AG09319 (cell line): ENCODE data around the gene UTP4.
"Not testable (repeated sequence)": the region's sequence is repeated elsewhere in the genome, so short reads cannot be mapped to it uniquely, and the experiment has no call there.

Source experiments
- DNase-seq: peaks from one replicate; pipeline ENCODE4 v3.0.0-alpha.2; 2010; ENCODE audit warnings: low read depth; ENCODE audit errors: extremely low read depth
- CTCF ChIP-seq: IDR thresholded peaks from 2 replicates; pipeline ENCODE4 v1.5.1; 2011; ENCODE audit warnings: low read depth, mild to moderate bottlenecking, inconsistent platforms, low read length, moderate library complexity

Gene UTP4

GRCh38 chr16:69133373-69133954 is 1.0 kb downstream of the UTP4 start:
- no peak for TF ChIP-seq CTCF
- no peak for DNase-seq

DNA sequence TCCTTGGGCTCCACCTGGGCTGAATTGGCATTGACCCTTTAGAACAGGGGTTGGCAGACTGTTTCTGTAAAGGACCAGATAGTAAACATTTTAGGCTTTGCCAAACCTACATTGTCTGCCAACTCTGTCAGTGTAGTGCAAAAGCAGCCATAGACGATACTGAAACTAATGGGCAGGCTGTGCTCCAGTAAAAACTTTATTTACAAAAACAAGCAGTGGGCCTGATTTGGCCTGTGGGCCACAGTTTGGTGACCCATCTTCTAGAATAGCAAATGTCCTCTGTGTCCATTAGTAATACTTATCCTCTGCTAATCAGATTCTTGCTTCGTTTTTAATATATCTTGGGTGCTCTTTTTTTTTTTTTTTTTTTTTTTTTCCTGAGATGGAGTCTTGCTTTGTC is 6.2 kb downstream of the UTP4 start:
- TF ChIP-seq CTCF = no peak
- DNase-seq = no peak

- not testable (repeated sequence) for DNase-seq
Measured at GRCh38 chr16:69139464-69139863, 7.0 kb downstream of the UTP4 start.

DNA sequence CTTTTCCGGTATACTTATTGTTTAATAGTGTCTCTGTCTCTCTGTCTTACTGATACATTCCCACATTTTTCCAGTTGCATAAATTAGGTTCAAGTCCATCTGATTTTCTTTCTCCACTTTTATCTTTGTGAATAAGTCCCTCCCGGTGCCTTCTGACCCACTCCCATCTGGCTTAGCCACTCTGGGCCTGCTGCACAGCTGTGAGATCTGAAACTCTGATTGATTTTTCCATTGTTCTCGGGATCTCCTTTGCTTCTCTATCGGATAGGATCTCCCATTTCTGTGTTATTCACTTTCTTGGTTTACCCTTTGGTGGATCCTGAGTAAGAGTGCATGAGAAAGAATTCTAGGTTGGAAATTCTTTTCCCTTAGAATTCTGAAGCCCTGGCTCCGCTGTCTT is 8.6 kb downstream of the UTP4 start:
- TF ChIP-seq CTCF = no peak
- no peak for DNase-seq

DNA sequence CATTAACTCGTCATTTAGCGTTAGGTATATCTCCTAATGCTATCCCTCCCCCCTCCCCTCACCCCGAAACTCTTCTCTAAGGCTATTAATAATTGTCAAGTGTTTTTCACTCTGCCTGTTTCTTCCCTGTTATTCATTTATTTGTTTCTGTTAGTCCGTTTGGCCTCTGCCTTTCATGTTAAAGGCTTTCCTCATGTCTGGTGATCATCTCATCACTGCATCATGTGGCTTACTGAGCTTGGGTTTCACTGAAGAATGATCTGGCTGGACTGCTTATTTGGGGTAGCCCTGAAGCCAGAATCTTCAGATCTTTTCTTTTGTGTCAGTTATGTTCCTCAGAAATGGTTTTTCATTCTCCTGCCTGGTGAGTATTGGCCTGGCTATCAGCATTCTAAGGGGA is 9.5 kb downstream of the UTP4 start:
- no peak for TF ChIP-seq CTCF
- no peak for DNase-seq

DNA sequence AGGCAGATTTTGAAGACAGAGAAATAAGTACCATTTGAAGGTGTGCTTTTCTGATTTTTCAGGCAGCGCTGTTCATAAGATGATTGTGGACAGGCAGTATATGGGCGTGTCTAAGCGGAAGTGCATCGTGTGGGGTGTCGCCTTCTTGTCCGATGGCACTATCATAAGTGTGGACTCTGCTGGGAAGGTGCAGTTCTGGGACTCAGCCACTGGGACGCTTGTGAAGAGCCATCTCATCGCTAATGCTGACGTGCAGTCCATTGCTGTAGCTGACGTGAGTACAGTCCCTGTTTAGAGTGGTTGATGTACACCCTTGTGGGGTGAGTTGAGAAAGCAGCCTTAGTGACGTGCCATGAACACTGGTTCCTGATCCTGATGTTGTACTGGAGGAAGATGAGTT is 10.7 kb downstream of the UTP4 start:
- no peak for DNase-seq
- TF ChIP-seq CTCF = no peak

GRCh38 chr16:69145658-69146057 is 13.2 kb downstream of the UTP4 start:
- no peak for TF ChIP-seq CTCF
- no peak for DNase-seq

DNA sequence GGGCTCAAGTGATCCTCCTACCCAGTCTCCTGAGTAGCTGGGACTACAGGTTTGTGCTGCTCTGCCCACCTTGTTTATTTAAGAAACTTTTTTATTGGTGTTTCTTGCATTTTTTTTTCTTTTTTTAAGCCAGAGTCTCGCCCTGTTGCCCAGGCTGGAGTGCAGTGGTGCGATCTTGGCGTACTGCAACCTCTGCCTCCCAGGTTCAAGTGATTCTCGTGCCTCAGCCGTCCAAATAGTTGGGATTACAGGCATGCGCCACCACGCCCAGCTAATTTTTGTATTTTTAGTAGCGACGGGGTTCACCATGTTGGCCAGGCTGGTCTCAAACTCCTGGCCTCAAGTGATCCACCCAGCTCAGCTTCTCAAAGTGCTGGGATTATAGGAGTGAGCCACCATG is 17.2 kb downstream of the UTP4 start:
- not testable (repeated sequence) for DNase-seq
